Measurements from ENCODE around the gene ALOX12. TPM values are rescaled to one million over a fixed set of nuclear protein-coding genes. Genes with fewer than 3 reads are reported as not detected.
"Not testable (repeated sequence)": the region's sequence is repeated elsewhere in the genome, so short reads cannot be mapped to it uniquely, and the experiment has no call there.

Gene ALOX12
- total RNA-seq, 8 experiments from 2014 or later: 0.23 to 1.6 (median 0.37) TPM; not detected in 2

DNA sequence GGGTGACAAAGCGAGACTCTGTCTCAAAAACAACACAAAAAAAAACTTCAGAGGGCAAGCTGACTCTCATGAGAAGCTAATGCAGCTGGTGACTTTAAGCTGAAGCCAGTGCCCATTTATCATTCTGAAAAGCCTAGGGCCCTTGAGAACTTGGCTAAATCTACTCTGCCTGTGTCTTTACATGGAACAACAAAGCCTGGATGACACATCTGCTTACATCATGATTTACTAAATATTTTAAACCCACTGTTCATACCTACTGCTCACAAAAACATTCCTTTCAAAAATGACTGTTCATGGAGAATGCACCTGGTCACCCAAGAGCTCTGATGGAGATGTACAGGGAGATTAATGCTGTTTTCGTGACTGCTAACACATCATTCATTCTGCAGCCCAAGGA, 6.1 kb upstream of the ALOX12 start:
- Histone ChIP-seq H3K4me1 (replicated peaks in 1 of 2) (no peaks in the 10 kb centered on the region), H3K4me3 (no peak overlapping the region), H3K27ac (no peak overlapping the region)
- in situ Hi-C loops (cut with MboI; ENCODE audit: low pct_unique_long_range_greater_than_20kb in 2 of 9, low sequenced_read_pairs in 9 of 9, unreplicated experiment in 9 of 9): loop anchor here in 1 of 9 experiments (10.0 kb wide), 1 partner anchor 65 kb away; no protein-coding TSS in a partner anchor
- no peak for ATAC-seq (replicated peaks in 6 of 8)
- WGBS, 10 experiments: 14 to 100% (median 89%) methylated on average over 1 of the region's 2 CpGs; no CpG with 5 or more reads in 3 of the 10 experiments

DNA sequence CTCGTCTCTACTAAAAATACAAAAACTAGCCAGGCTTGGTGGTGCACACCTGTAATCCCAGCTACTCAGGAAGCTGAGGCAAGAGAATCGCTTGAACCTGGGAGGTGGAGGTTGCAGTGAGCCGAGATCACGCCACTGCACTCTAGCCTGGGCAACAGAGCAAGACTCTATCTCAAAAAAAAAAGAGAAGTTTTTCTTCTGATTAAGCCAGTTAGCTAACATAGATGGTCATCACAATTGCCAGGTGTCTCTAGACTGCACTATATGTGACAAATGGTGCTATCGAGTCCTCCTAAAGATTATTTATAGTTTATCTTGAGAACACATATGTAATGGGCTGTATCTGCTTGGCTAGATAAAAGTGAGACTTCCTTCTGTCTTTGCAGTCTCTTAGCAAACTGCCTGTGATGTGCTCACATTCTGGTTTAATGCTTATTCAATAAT, 2.2 kb upstream of the ALOX12 start:
- H3K4me3 ChIP-seq; H3K27ac ChIP-seq; ATAC-seq (replicated peaks in 6 of 8); in situ Hi-C loops (cut with MboI; ENCODE audit: low pct_unique_long_range_greater_than_20kb in 2 of 9, low sequenced_read_pairs in 9 of 9, unreplicated experiment in 9 of 9); H3K4me1 ChIP-seq (replicated peaks in 1 of 2): not testable (repeated sequence)
- 72 to 100% (median 80%) methylated on average over 1 to 5 of the region's 5 CpGs; no CpG with 5 or more reads in 5 of the 10 experiments for WGBS, 10 experiments

DNA sequence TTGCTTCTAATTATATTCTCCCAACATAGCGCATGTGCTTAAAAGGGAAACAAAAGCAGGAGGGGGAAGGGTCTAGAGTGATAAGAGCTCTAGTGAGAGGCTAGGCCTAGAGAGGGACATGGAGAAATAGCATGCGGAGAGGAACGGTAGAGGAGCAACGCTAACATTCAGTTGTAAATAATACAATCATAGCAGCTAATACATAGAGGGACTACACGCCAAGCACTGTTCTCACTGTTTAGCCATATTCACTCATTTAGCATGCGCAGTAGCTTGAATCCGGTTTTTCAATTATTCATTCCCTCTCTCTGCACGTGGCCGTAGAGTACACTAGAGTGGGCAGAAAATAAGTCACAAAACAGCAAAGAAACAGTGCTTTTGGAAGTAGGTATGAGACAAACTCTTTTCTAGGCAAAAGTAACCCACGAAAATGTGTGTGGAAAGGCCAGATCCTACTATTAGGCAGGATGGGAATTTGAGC, 1.7 kb upstream of the ALOX12 start:
- H3K4me1 ChIP-seq (replicated peaks in 1 of 2): peaks cover 0 to 2% of the 10 kb centered on the region in 2 donors
- H3K4me3 ChIP-seq: no peak overlapping the region
- ATAC-seq (replicated peaks in 6 of 8): peak in 2 of 8 experiments; percentile 22 to 71
- no peak overlapping the region for H3K27ac ChIP-seq
- in situ Hi-C loops (cut with MboI; ENCODE audit: low pct_unique_long_range_greater_than_20kb in 2 of 9, low sequenced_read_pairs in 9 of 9, unreplicated experiment in 9 of 9): no loop called here
- WGBS, 10 experiments: 67 to 100% (median 86%) methylated on average over 2 to 9 of the region's 10 CpGs; no CpG with 5 or more reads in 1 of the 10 experiments

DNA sequence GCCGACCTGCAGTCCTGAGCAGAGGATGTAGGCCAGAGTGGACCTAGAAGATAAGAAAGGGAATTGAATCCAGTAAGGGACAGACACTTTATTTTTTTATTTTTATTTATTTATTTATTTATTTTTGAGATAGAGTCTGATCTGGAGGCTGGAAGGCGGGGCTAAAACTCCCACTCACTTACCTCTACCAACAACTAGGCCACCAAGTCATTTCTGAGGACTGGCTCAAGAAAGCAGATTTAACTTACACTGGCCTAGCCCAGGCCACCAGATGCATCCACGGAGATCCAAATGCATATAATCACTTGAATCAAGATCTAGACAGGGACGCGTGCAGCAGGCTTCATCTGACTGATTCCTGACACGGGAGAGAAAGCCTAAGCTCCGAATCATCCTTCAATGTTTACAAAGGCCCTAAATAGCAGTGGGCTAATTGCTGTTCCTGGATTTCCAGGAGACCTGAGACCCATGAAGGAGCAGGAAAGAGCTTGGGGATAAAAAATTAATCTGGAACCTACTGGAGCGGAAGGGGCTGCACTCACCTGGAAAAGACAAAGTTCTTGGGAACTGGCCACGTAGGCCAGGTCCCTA, 1.1 kb upstream of the ALOX12 start:
- in situ Hi-C loops (cut with MboI; ENCODE audit: low pct_unique_long_range_greater_than_20kb in 2 of 9, low sequenced_read_pairs in 9 of 9, unreplicated experiment in 9 of 9): no loop called here
- no peak overlapping the region for H3K27ac ChIP-seq
- ATAC-seq (replicated peaks in 6 of 8): no peak
- WGBS, 10 experiments: 53 to 96% (median 85%) methylated on average over 1 to 8 of the region's 9 CpGs; no CpG with 5 or more reads in 2 of the 10 experiments
- no peak overlapping the region for H3K4me3 ChIP-seq
- H3K4me1 ChIP-seq (replicated peaks in 1 of 2): peaks cover 0 to 2% of the 10 kb centered on the region in 2 donors

DNA sequence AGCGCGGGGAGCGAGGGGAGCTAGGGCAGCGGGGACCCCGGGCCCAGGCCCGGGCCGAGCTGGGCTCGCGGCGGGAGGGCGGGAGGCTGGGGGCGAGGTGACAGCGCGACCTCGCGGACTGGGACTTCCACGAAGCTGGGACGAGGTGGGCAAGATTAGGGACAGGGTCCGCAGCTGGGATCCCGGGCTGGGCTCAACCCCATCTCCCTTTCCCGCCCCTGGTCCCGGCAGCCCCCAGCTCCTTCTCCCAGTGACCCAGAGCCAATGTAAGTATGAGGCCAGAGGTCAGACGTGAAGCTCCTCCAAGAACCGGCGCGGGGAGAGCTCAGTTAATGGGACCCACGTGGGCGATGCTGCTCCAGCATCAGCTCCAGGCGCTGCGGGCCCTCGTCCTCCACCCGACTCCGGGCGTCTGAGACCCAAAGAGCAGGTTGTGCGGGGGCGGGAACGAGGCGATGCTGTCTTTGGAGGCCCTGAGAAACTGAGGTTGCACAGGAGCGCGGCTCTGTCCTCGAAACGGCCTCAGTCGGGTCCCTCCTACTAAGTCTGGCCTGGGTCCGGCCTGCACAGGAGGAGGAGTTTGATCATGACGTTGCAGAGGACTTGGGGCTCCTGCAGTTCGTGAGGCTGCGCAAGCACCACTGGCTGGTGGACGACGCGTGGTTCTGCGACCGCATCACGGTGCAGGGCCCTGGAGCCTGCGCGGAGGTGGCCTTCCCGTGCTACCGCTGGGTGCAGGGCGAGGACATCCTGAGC, 585 bp downstream of the ALOX12 start:
- H3K27ac ChIP-seq: no peak overlapping the region
- peaks cover 0 to 2% of the 10 kb centered on the region in 2 donors for H3K4me1 ChIP-seq (replicated peaks in 1 of 2)
- no peak overlapping the region for H3K4me3 ChIP-seq
- WGBS, 10 experiments: 20 to 93% (median 53%) methylated on average over 3 to 20 of the region's 58 CpGs; no CpG with 5 or more reads in 6 of the 10 experiments
- ATAC-seq (replicated peaks in 6 of 8): peak in 4 of 8 experiments; percentile 10 to 41 (median 26)
- in situ Hi-C loops (cut with MboI; ENCODE audit: low pct_unique_long_range_greater_than_20kb in 2 of 9, low sequenced_read_pairs in 9 of 9, unreplicated experiment in 9 of 9): no loop called here

DNA sequence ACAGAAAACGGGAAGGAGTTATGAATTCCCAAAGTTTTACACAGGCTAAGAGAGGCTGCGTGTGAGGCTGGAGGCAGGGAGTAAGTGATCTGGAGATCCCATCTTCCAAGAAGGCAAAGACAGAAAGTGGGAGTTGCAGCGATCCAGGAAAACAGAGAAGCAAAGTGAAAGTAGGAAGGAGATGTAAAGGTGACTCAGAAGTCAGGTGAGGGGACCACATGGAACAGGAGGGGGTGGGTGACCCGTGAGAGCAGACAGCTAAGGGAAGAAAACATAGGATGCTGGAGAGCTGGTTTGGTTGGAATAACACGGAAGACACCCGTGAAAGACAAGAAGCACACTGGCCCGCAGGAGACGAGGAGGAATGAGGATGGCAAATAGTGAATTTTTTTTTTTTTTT, 1.3 kb downstream of the ALOX12 start:
- WGBS, 10 experiments: 73 to 92% (median 90%) methylated on average over 2 to 8 of the region's 8 CpGs; no CpG with 5 or more reads in 1 of the 10 experiments
- Histone ChIP-seq H3K27ac (no peak overlapping the region), H3K4me1 (replicated peaks in 1 of 2) (peaks cover 0 to 2% of the 10 kb centered on the region in 2 donors), H3K4me3 (no peak overlapping the region)
- ATAC-seq (replicated peaks in 6 of 8): no peak
- in situ Hi-C loops (cut with MboI; ENCODE audit: low pct_unique_long_range_greater_than_20kb in 2 of 9, low sequenced_read_pairs in 9 of 9, unreplicated experiment in 9 of 9): no loop called here

DNA sequence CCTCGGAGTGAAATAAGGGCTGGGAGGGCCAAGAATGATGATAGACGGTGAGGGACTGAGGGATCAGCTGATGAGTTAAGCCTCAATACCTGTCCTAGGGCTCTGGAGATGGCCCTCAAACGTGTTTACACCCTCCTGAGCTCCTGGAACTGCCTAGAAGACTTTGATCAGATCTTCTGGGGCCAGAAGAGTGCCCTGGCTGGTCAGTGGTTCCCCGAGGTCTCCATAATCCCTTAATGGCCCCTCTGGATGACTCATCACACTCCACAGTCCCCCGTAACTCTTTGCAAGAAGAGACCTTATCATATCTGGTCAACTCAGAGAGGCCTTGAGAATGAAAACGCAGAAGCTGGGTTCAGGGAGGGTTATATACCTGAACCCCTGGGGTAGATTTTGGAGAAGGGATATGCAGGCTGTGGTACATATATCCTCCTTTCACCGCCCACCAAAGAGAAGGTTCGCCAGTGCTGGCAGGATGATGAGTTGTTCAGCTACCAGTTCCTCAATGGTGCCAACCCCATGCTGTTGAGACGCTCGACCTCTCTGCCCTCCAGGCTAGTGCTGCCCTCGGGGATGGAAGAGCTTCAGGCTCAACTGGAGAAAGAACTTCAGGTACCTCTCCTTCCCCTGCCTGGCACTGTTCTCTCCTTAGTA, 3.1 kb downstream of the ALOX12 start:
- Histone ChIP-seq H3K27ac (no peak overlapping the region), H3K4me3 (no peak overlapping the region), H3K4me1 (replicated peaks in 1 of 2) (peaks cover 0 to 2% of the 10 kb centered on the region in 2 donors)
- in situ Hi-C loops (cut with MboI; ENCODE audit: low pct_unique_long_range_greater_than_20kb in 2 of 9, low sequenced_read_pairs in 9 of 9, unreplicated experiment in 9 of 9): no loop called here
- ATAC-seq (replicated peaks in 6 of 8): no peak
- 65 to 93% (median 80%) methylated on average over 1 to 10 of the region's 11 CpGs; no CpG with 5 or more reads in 3 of the 10 experiments for WGBS, 10 experiments

DNA sequence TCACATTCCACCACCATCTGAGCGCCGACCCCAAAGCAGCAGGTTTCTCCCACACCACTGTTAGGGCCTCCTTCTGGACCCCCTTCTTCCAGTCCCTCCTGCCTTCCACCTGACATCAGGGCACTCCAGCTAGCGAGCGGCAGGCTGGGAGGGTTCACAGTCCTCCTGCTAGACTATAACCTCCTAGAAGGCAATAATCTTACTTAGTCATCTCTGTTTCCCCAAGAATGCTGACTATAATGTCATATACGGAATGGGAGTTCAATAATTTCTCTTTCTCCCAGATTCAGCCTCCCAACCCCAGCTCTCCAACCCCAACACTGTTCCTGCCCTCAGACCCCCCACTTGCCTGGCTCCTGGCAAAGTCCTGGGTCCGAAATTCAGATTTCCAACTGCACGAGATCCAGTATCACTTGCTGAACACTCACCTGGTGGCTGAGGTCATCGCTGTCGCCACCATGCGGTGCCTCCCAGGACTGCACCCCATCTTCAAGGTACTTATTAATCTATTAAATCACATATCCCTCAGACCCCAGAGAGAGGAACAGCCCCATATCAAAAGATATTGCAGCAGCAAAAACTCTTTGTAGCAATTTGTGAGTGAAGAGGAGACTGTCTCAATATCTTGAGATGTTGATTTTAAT, 5.6 kb downstream of the ALOX12 start:
- in situ Hi-C loops (cut with MboI; ENCODE audit: low pct_unique_long_range_greater_than_20kb in 2 of 9, low sequenced_read_pairs in 9 of 9, unreplicated experiment in 9 of 9): loop anchor here in 5 of 9 experiments (10.0 to 25.0 kb wide), 4 partner anchors 87 to 339 kb away; partner anchors contain the start of genes C17orf100 (in 2 of the 5) and MED31 (in 2 of the 5)
- no peak overlapping the region for H3K27ac ChIP-seq
- no peak overlapping the region for H3K4me3 ChIP-seq
- peak in 1 of 8 experiments; percentile 25 for ATAC-seq (replicated peaks in 6 of 8)
- WGBS, 10 experiments: 25 to 100% (median 74%) methylated on average over 1 to 8 of the region's 10 CpGs; no CpG with 5 or more reads in 1 of the 10 experiments
- H3K4me1 ChIP-seq (replicated peaks in 1 of 2): no peaks in the 10 kb centered on the region

DNA sequence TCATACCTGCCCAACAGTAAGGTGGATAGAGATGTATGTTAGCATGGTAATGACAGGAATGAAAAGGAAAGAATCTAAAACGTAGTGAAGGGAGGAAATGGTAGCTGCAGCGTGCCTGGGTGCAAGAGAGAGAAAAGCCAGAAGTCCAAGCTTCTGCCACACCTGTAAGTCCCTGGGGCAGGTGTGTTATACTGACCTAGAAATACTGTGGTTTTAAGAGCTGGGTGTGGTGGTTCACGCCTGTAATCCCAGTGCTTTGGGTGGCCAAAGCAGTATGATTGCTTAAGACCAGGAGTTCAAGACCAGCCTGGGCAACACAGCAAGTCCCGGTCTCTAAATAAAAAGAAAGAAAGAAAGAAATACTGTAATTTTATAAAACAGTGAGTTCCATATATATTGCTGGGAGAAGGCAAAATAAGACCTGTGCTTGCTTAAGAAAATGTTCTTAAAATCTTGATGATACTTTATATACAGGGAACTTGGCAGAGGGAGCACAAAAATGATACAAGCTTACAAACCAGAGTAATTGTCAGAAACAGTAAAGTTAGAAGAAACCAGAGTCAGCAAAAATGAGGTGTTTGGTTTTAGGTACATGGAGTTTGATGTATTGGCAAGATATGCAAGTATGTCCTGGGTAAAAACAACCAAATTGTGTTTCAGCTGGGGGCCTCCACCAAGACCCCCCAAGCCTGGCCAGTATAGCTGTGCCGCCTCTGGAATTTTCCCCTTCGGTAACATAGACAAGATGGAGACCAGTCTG, 6.6 kb downstream of the ALOX12 start:
- 83 to 100% (median 100%) methylated on average over 1 to 6 of the region's 6 CpGs; no CpG with 5 or more reads in 1 of the 10 experiments for WGBS, 10 experiments
- in situ Hi-C loops (cut with MboI; ENCODE audit: low pct_unique_long_range_greater_than_20kb in 2 of 9, low sequenced_read_pairs in 9 of 9, unreplicated experiment in 9 of 9): loop anchor here in 5 of 9 experiments (10.0 to 25.0 kb wide), 4 partner anchors 88 to 340 kb away; partner anchors contain the start of genes C17orf100 (in 2 of the 5) and MED31 (in 2 of the 5)

DNA sequence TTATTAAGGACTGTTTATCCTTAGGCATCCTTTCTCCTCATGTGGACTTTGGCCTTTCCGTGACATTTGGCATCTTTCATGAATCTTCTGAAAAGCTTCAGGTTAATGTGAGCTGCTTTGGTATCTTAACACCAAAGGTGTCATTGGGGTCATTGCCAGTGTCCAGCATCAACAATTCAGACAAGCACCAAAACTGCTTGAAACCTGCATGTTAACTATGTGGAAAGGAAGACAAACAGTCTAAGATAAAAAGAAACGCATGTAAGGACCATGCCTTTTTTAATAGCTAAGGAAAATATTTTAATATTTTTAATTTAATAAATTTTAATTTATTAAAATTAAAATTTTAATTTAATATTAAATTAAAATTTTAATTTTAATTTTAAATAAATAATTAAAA, 7.9 kb downstream of the ALOX12 start:
- no peak for ATAC-seq (replicated peaks in 6 of 8)
- 47 to 100% (median 93%) methylated on average over 1 to 2 of the region's 2 CpGs; no CpG with 5 or more reads in 1 of the 10 experiments for WGBS, 10 experiments
- in situ Hi-C loops (cut with MboI; ENCODE audit: low pct_unique_long_range_greater_than_20kb in 2 of 9, low sequenced_read_pairs in 9 of 9, unreplicated experiment in 9 of 9): loop anchor here in 5 of 9 experiments (10.0 to 25.0 kb wide), 4 partner anchors 89 to 341 kb away; partner anchors contain the start of genes C17orf100 (in 2 of the 5) and MED31 (in 2 of the 5)
- H3K4me1 ChIP-seq (replicated peaks in 1 of 2): no peaks in the 10 kb centered on the region
- no peak overlapping the region for H3K4me3 ChIP-seq
- no peak overlapping the region for H3K27ac ChIP-seq

More for the DNA sequence above, 6.6 kb downstream of the ALOX12 start:
- no peaks in the 10 kb centered on the region for H3K4me1 ChIP-seq (replicated peaks in 1 of 2)
- ATAC-seq (replicated peaks in 6 of 8): no peak
- no peak overlapping the region for H3K27ac ChIP-seq
- H3K4me3 ChIP-seq: no peak overlapping the region

DNA sequence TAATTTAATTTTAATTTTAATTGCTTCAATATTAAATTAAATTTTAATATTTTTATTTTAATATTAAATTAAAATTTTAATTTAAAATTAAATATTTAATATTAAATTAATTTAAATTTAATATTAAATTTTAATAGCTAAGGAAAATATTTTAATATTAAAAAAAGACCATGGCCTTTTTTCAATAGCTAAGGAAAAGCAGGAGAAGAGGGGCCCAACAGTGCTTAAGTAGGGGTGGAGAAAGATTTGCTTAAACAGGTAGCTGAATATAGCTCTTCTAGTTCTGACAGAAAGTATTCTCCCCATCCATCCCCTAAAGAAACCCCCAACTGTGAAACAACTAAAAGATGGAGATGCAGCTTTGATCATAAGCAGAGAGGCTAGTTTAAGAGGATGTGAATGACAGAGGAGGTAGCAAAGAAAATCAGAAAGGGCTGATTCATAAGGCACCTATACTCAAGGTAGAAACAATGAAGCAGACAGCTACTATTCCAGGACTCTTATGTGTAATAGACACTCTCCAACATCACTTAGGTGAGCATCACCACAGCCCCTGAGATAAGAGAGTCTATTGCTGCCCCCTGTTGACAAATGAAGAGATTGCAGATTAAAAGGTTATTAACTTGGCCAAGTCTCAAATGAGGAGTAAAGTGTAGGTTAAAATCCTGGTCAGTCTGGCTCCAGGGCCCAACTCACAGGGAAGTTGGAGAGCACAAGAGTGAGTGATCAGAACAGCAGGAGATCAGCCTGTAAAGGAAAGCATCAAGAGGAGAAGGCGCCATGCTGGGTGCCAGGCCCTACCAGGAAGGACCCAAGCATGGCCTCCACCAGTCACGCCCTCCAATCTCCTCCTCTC, 8.8 kb downstream of the ALOX12 start:
- peak; percentile 69 to 92 (median 82) for ATAC-seq (replicated peaks in 6 of 8)
- no peaks in the 10 kb centered on the region for H3K4me1 ChIP-seq (replicated peaks in 1 of 2)
- no peak overlapping the region for H3K27ac ChIP-seq
- WGBS, 10 experiments: 93 to 100% (median 100%) methylated on average over 1 to 2 of the region's 2 CpGs; no CpG with 5 or more reads in 6 of the 10 experiments
- in situ Hi-C loops (cut with MboI; ENCODE audit: low pct_unique_long_range_greater_than_20kb in 2 of 9, low sequenced_read_pairs in 9 of 9, unreplicated experiment in 9 of 9): loop anchor here in 6 of 9 experiments (5.0 to 25.0 kb wide), 5 partner anchors 90 to 342 kb away; partner anchors contain the start of genes C17orf100 (in 2 of the 6) and MED31 (in 2 of the 6)
- no peak overlapping the region for H3K4me3 ChIP-seq

Measured in motor neuron (in vitro differentiated cells).